GM23248 (cell line): ENCODE results near the gene KDM3A. TPM values are rescaled to one million over a fixed set of nuclear protein-coding genes. Genes with fewer than 3 reads are reported as not detected.

Experiments
- DNase-seq: peaks from one replicate; pipeline ENCODE4 v3.0.0-alpha.2; 2015
- H2AFZ ChIP-seq: fragments of 200-600 bp; sonication (generic); 2 replicates; pipeline ENCODE4 v1.6.1; 2016; ENCODE audit warnings: antibody characterized with exemption
- H3F3A ChIP-seq: fragments of 200-600 bp; sonication (generic); 2 replicates; pipeline ENCODE4 v1.6.1; 2016; ENCODE audit warnings: mild to moderate bottlenecking, antibody characterized with exemption, mixed run types; ENCODE audit not compliant: insufficient read depth
- H3K27ac ChIP-seq: fragments of 200-600 bp; sonication (generic); 2 replicates; pipeline ENCODE4 v1.5.1; 2016; ENCODE audit warnings: mild to moderate bottlenecking
- H3K27me3 ChIP-seq: fragments of 200-600 bp; sonication (generic); replicated peaks from 2 replicates; pipeline ENCODE4 v1.6.1; 2016; ENCODE audit warnings: mild to moderate bottlenecking; ENCODE audit not compliant: insufficient read depth
- H3K36me3 ChIP-seq: fragments of 200-600 bp; sonication (generic); 2 replicates; pipeline ENCODE4 v1.6.1; 2016; ENCODE audit warnings: low read depth, mild to moderate bottlenecking
- H3K4me1 ChIP-seq: fragments of 200-600 bp; sonication (generic); 2 replicates; pipeline ENCODE4 v1.6.1; 2016; ENCODE audit warnings: mild to moderate bottlenecking; ENCODE audit not compliant: insufficient read depth
- H3K4me2 ChIP-seq: fragments of 200-600 bp; sonication (generic); one replicate; pipeline ENCODE4 v1.6.1; 2016; ENCODE audit warnings: mild to moderate bottlenecking; ENCODE audit not compliant: unreplicated experiment
- H3K4me3 ChIP-seq: fragments of 200-600 bp; sonication (generic); 2 replicates; pipeline ENCODE4 v1.5.1; 2016; ENCODE audit warnings: mild to moderate bottlenecking
- H3K79me2 ChIP-seq: fragments of 200-600 bp; sonication (generic); 2 replicates; pipeline ENCODE4 v1.6.1; 2016; ENCODE audit warnings: mild to moderate bottlenecking; ENCODE audit not compliant: insufficient read depth
- H3K9ac ChIP-seq: fragments of 200-600 bp; sonication (generic); 2 replicates; pipeline ENCODE4 v1.6.1; 2016; ENCODE audit warnings: mild to moderate bottlenecking
- H3K9me2 ChIP-seq: fragments of 200-600 bp; sonication (generic); 2 replicates; pipeline ENCODE4 v1.6.1; 2016; ENCODE audit warnings: mixed run types, mild to moderate bottlenecking, moderate library complexity; ENCODE audit not compliant: insufficient read depth
- H3K9me3 ChIP-seq: fragments of 200-600 bp; sonication (generic); one replicate; pipeline ENCODE4 v1.6.1; 2017; ENCODE audit warnings: low read depth
- H4K20me1 ChIP-seq: fragments of 200-600 bp; sonication (generic); 2 replicates; pipeline ENCODE4 v1.6.0; 2016; ENCODE audit not compliant: insufficient read depth
- EZH2 ChIP-seq: fragments of 200-600 bp; sonication (generic); IDR thresholded peaks from 2 replicates; pipeline ENCODE4 v1.6.1; 2018; ENCODE audit warnings: antibody characterized with exemption, mild to moderate bottlenecking; ENCODE audit not compliant: insufficient read depth, poor library complexity, severe bottlenecking
- EZH2phosphoT487 ChIP-seq: fragments of 200-600 bp; sonication (generic); IDR thresholded peaks from 2 replicates; pipeline ENCODE4 v1.6.1; 2018; ENCODE audit warnings: antibody characterized with exemption, moderate library complexity, mild to moderate bottlenecking, low read depth; ENCODE audit not compliant: insufficient read depth
- WGBS, 2 experiments: methylation state at CpG; one replicate each; pipeline ENCODE4 v1.1.6; 2015 to 2017; ENCODE audit warnings: low lambda C conversion rate in 2 of 2, low coverage in 1 of 2; ENCODE audit errors: missing lambda C conversion rate in 2 of 2; 5-methylcytosine and 5-hydroxymethylcytosine counted together
- in situ Hi-C: fragments of 300-500 bp; cut with MboI; formaldehyde crosslinking; loops from 2 replicates; pipeline ENCODE4 v1.15.0; 2020
- polyA plus RNA-seq: library from polyadenylated mRNA; unstranded; fragments of >200 nt; fragmentation: Nextera tagmentation; extraction: Ambion mirVana; gene quantifications from 2 replicates; pipeline ENCODE4 v1.2.1, GENCODE V29; 2016
- total RNA-seq: library from RNA; depleted of rRNA; stranded (reverse); fragments of >200 nt; shearing (Covaris generic); gene quantifications from 2 replicates; pipeline ENCODE4 v1.2.3, GENCODE V29; 2014

KDM3A gene
- total and polyA plus RNA-seq, 2 experiments from 2014 or later, result 14.6 to 24.4 TPM

- no peak overlapping the region for H3K4me2 ChIP-seq
These were observed 10.8 kb upstream of the KDM3A start for GRCh38 chr2:86430368-86430767.

DNA sequence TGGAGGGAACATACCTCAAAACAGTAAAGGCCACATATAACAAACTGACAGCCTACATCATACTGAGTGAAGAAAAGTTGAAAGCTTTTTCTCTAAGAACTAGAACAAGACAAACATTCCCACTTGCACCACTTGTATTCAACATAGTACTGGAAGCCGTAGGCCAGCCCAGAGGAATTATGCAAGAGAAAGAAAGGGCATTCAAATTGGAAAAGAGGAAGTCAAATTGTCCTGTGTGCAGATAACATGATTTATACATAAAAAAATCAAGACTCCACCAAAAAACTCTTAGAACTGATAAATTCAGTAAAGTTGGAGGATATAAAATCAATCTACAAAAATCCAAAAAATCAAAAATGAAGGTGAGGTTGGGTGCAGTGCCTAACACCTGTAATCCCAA is 8.0 kb upstream of the KDM3A start:
- Histone ChIP-seq H3K4me2 (no peak overlapping the region), H2AFZ (no peak overlapping the region), H3K27ac (no peak overlapping the region), H3K9me2 (0 out of 2 replicates have a peak, but pooled peaks cover 4% of the 10 kb centered on the region), H3K9ac (no peak overlapping the region), H3F3A (no peaks in the 10 kb centered on the region), H3K36me3 (no peaks in the 10 kb centered on the region), H3K27me3 (peaks cover 10% of the 10 kb centered on the region; the same call in 1 of the 2 replicates), H3K4me1 (no peaks in the 10 kb centered on the region), H4K20me1 (no peaks in the 10 kb centered on the region), H3K9me3 (no peaks in the 10 kb centered on the region), H3K4me3 (no peak overlapping the region), H3K79me2 (no peaks in the 10 kb centered on the region)
- no peak for TF ChIP-seq EZH2
- TF ChIP-seq EZH2phosphoT487, result no peak
- DNase-seq, result no peak
- WGBS, 2 experiments, result 36 to 47% methylated on average over 1 of the region's 1 CpG
- in situ Hi-C loops, result no loop called here

More at GRCh38 chr2:86430368-86430767, 10.8 kb upstream of the KDM3A start:
- H3K27me3 ChIP-seq, result peaks cover 25% of the 10 kb centered on the region
- H3K9ac ChIP-seq, result no peak overlapping the region
- TF ChIP-seq EZH2, result no peak
- no peak for TF ChIP-seq EZH2phosphoT487
- no peaks in the 10 kb centered on the region for H3K9me3 ChIP-seq
- H3K79me2 ChIP-seq, result no peaks in the 10 kb centered on the region
- no peaks in the 10 kb centered on the region for H3K4me1 ChIP-seq
- H3K4me3 ChIP-seq, result no peak overlapping the region
- no peak overlapping the region for H2AFZ ChIP-seq
- no peaks in the 10 kb centered on the region for H3F3A ChIP-seq
- no peaks in the 10 kb centered on the region for H4K20me1 ChIP-seq
- no peak for DNase-seq
- no peak overlapping the region for H3K27ac ChIP-seq
- in situ Hi-C loops, result no loop called here
- 0 out of 2 replicates have a peak, but pooled peaks cover 4% of the 10 kb centered on the region for H3K9me2 ChIP-seq
- no peaks in the 10 kb centered on the region for H3K36me3 ChIP-seq
- WGBS, 2 experiments, result 91 to 96% methylated on average over 1 of the region's 1 CpG

DNA sequence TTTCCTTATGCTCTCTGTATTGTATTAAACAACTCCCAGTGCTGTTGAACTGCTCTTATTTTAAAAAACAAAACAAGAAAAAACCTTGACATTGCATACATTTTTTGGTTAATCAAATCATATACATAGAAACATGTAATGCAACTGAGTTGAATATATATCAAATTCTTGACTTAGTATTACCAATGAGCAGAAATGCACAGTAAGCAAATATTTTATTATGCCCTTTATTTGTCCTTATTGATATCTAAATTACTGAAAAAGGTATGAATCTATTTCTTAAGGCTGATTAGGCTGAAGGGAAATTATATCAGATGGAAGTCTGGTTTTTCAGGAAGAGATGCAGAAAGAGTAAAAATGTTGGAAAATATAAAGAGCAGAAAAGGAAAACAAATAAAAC is 6.9 kb upstream of the KDM3A start:
- H3K9me3 ChIP-seq, result no peaks in the 10 kb centered on the region
- no peak overlapping the region for H3K4me2 ChIP-seq
- no peaks in the 10 kb centered on the region for H3F3A ChIP-seq
- no peak overlapping the region for H3K4me3 ChIP-seq
- H3K4me1 ChIP-seq, result no peaks in the 10 kb centered on the region
- TF ChIP-seq EZH2 (no peak), EZH2phosphoT487 (no peak)
- H3K9ac ChIP-seq, result no peak overlapping the region
- peaks cover 10% of the 10 kb centered on the region; the same call in 1 of the 2 replicates for H3K27me3 ChIP-seq
- H3K27ac ChIP-seq, result no peak overlapping the region
- DNase-seq, result no peak
- no peak overlapping the region for H2AFZ ChIP-seq
- no peaks in the 10 kb centered on the region for H3K79me2 ChIP-seq
- H3K36me3 ChIP-seq, result no peaks in the 10 kb centered on the region
- in situ Hi-C loops, result no loop called here
- no peaks in the 10 kb centered on the region for H4K20me1 ChIP-seq
- 0 out of 2 replicates have a peak, but pooled peaks cover 4% of the 10 kb centered on the region for H3K9me2 ChIP-seq

GRCh38 chr2:86435531-86435930 is 5.6 kb upstream of the KDM3A start:
- TF ChIP-seq EZH2, result no peak
- TF ChIP-seq EZH2phosphoT487, result no peak
- Histone ChIP-seq H3K27me3 (peaks cover 10% of the 10 kb centered on the region; the same call in 1 of the 2 replicates), H3F3A (peaks cover 10% of the 10 kb centered on the region), H2AFZ (no peak overlapping the region), H3K9me2 (0 out of 2 replicates have a peak, but pooled peaks cover 4% of the 10 kb centered on the region), H3K9me3 (peaks cover 6% of the 10 kb centered on the region), H3K4me3 (no peak overlapping the region), H3K27ac (no peak overlapping the region), H3K79me2 (no peaks in the 10 kb centered on the region), H3K36me3 (no peaks in the 10 kb centered on the region), H4K20me1 (no peaks in the 10 kb centered on the region), H3K4me1 (no peaks in the 10 kb centered on the region), H3K9ac (no peak overlapping the region), H3K4me2 (no peak overlapping the region)
- in situ Hi-C loops, result no loop called here
- DNase-seq, result no peak
- 48 to 65% methylated on average over 4 of the region's 4 CpGs for WGBS, 2 experiments

DNA sequence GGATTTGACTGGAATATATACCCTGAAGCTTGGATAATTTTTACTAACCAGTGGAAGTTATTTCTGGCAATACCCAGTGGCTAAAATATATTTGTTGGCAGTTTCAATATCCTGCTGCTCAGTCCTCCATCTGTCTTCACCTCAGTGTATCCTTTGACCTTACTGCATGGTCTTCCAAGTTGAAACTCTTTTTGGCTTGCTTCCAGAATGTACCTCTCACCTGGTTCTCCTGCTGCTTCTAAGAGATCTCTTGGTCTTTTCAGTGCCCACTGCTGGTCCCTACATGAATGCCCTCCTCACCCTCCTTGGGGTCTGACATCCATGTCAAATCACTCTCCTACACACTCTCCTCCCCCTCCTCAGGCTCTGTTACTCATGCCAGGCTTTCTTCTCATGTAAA is 4.8 kb upstream of the KDM3A start:
- peaks cover 10% of the 10 kb centered on the region; the same call in 1 of the 2 replicates for H3K27me3 ChIP-seq
- H3K9me3 ChIP-seq, result peaks cover 6% of the 10 kb centered on the region
- in situ Hi-C loops, result no loop called here

More for the DNA sequence above, 4.8 kb upstream of the KDM3A start:
- Histone ChIP-seq H3K27ac (no peak overlapping the region), H3K36me3 (no peaks in the 10 kb centered on the region), H3K79me2 (no peaks in the 10 kb centered on the region), H2AFZ (no peak overlapping the region), H3K9me2 (0 out of 2 replicates have a peak, but pooled peaks cover 4% of the 10 kb centered on the region), H3K4me3 (no peak overlapping the region), H3K4me2 (no peak overlapping the region), H3K9ac (no peak overlapping the region), H4K20me1 (no peaks in the 10 kb centered on the region), H3F3A (peaks cover 10% of the 10 kb centered on the region), H3K4me1 (no peaks in the 10 kb centered on the region)
- no peak for DNase-seq
- TF ChIP-seq EZH2phosphoT487, result no peak
- no peak for TF ChIP-seq EZH2
